Type B pancreatic cell (in vitro differentiated cells): ENCODE results near the gene FUT9. TPM values are rescaled to one million over a fixed set of nuclear protein-coding genes. Genes with fewer than 3 reads are reported as not detected.
"Not testable (repeated sequence)": the region's sequence is repeated elsewhere in the genome, so short reads cannot be mapped to it uniquely, and the experiment has no call there.

Source experiments
- DNase-seq: peaks from one replicate; pipeline ENCODE4 v3.0.0; 2021; ENCODE audit warnings: mixed read lengths; ENCODE audit not compliant: unreplicated experiment; ENCODE audit errors: extremely low spot score
- H3K27ac Mint-ChIP-seq: 2 replicates; pipeline ENCODE4 v1.8.0; 2021; ENCODE audit warnings: mild to moderate bottlenecking, mixed read lengths
- H3K27me3 Mint-ChIP-seq: 2 replicates; pipeline ENCODE4 v1.8.0; 2021; ENCODE audit warnings: mixed read lengths
- H3K36me3 Mint-ChIP-seq: 2 replicates; pipeline ENCODE4 v1.8.0; 2021; ENCODE audit warnings: mixed read lengths
- H3K4me1 Mint-ChIP-seq: one replicate; pipeline ENCODE4 v1.8.0; 2021; ENCODE audit warnings: mixed read lengths; ENCODE audit not compliant: unreplicated experiment
- H3K4me3 Mint-ChIP-seq: 2 replicates; pipeline ENCODE4 v1.8.0; 2021; ENCODE audit warnings: mild to moderate bottlenecking, mixed read lengths
- H3K9me3 Mint-ChIP-seq: 2 replicates; pipeline ENCODE4 v1.8.0; 2021; ENCODE audit warnings: mixed read lengths
- total RNA-seq: library from RNA; stranded (reverse); gene quantifications from 2 replicates; pipeline ENCODE4 v1.2.1, GENCODE V29; 2021; ENCODE audit warnings: low replicate concordance
- TF ChIP-seq, protein P1 (sequence below): fragments of 200-600 bp; sonication (generic); conservative IDR thresholded peaks from 2 replicates; pipeline ENCODE4 v1.5.0; 2021; ENCODE audit warnings: antibody characterized with exemption, mild to moderate bottlenecking

FUT9 gene
- total RNA-seq, 1 donor from 2014 or later, result 4.9 TPM

DNA sequence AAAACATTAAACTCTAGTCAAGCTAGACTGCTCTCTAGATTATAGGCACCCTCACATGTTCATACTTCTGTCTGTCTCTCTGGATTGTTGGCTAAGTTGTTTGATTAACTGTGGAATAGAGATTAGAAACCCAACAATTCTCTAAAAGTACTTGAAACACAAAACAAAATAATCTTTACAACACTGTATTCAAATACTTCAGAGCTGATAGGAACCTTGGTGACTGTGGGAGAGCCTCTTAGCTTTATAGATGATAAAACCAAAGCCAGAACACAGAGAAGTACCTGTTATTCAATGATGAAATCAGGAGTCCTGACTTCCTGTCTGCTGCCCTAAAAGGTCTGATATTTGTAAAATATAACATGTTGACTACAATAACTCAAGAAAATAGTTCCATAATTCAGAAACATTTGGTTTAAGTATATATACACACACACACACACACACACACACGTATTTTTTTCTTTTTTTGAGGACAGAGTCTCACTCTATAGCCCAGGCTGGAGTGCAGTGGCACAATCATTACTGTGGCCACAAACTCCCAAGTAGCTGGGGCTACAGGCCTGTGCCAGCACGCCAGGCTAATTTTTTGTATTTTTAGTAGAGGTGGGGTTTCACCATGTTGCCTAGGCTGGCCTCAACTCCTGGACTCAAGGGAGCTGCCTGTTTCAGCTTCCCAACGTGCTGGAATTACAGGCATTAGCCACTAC lies 222.0 kb downstream of the FUT9 start:
- Mint-ChIP-seq H3K4me1 (no peaks in the 10 kb centered on the region), H3K36me3 (no peaks in the 10 kb centered on the region), H3K27ac (no peak overlapping the region), H3K9me3 (no peaks in the 10 kb centered on the region), H3K27me3 (no peaks in the 10 kb centered on the region), H3K4me3 (no peak overlapping the region)
- DNase-seq, result no peak
- TF ChIP-seq, protein P1, sequence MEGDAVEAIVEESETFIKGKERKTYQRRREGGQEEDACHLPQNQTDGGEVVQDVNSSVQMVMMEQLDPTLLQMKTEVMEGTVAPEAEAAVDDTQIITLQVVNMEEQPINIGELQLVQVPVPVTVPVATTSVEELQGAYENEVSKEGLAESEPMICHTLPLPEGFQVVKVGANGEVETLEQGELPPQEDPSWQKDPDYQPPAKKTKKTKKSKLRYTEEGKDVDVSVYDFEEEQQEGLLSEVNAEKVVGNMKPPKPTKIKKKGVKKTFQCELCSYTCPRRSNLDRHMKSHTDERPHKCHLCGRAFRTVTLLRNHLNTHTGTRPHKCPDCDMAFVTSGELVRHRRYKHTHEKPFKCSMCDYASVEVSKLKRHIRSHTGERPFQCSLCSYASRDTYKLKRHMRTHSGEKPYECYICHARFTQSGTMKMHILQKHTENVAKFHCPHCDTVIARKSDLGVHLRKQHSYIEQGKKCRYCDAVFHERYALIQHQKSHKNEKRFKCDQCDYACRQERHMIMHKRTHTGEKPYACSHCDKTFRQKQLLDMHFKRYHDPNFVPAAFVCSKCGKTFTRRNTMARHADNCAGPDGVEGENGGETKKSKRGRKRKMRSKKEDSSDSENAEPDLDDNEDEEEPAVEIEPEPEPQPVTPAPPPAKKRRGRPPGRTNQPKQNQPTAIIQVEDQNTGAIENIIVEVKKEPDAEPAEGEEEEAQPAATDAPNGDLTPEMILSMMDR, result no peak

DNA sequence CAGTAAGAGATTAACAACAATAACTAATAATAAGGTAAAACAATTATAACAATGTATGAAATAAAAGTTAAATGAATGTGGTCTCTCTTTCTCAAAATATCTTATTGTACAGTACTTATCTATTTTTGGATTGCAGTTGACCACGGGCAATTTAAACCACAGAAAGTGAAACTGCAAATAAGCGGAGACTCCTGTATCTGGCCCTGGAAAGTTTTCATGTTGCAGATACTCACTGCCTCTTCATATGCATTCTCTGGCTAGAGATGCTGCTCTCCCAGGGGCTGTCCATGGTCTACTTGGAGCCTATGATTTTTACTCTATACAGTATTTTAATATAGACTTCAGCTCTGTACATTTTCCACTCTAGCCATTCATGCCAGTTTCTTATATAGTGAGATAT lies 230.8 kb downstream of the FUT9 start:
- no peak overlapping the region for H3K27ac Mint-ChIP-seq
- no peaks in the 10 kb centered on the region for H3K27me3 Mint-ChIP-seq
- no peak overlapping the region for H3K4me3 Mint-ChIP-seq
- H3K4me1 Mint-ChIP-seq, result no peaks in the 10 kb centered on the region
- TF ChIP-seq, protein P1, result no peak
- no peaks in the 10 kb centered on the region for H3K36me3 Mint-ChIP-seq
- no peaks in the 10 kb centered on the region for H3K9me3 Mint-ChIP-seq
- DNase-seq, result no peak

DNA sequence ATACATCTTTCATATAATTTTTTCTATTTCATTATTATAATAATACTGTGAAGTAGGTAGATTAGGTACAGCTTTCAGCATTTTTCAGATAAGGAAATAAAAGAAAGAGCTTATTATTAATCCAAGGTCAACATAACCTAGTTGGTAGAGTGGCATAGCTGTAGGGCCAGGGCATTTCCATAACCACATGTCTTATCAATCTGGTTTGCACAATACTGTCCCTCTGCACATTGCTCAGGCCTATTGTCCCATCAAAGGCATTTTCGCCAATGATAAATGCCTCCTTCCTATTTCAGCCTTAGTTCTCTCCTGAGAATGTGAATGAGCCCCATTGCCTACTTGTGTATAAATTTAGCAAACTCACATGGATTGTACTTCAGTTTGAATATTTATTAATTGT lies 234.0 kb downstream of the FUT9 start:
- Mint-ChIP-seq H3K4me3 (no peak overlapping the region), H3K4me1 (no peaks in the 10 kb centered on the region), H3K27ac (no peak overlapping the region), H3K9me3 (no peaks in the 10 kb centered on the region), H3K36me3 (no peaks in the 10 kb centered on the region), H3K27me3 (no peaks in the 10 kb centered on the region)
- TF ChIP-seq, protein P1, result no peak
- no peak for DNase-seq

DNA sequence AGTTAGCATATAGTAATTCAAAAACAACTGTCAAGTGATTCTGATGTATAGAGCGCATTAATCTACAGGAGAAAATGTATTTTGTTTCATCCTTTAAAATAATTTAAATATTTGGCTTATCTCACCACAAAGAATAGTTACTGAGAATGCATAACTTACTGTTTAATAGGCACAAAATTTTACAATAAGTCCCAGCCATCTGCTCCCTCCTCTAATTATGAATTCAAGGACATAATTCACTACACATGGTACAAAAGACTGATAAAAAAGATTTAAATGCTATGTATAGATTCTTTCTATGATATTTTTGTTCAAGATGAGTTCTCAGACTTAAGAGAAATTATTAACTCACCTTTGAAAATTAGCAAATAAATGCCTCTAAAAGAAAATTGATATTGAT lies 242.0 kb downstream of the FUT9 start:
- Mint-ChIP-seq H3K27me3 (no peaks in the 10 kb centered on the region), H3K4me3 (no peak overlapping the region), H3K27ac (no peak overlapping the region), H3K4me1 (no peaks in the 10 kb centered on the region), H3K9me3 (no peaks in the 10 kb centered on the region), H3K36me3 (no peaks in the 10 kb centered on the region)
- TF ChIP-seq, protein P1, result no peak
- no peak for DNase-seq

DNA sequence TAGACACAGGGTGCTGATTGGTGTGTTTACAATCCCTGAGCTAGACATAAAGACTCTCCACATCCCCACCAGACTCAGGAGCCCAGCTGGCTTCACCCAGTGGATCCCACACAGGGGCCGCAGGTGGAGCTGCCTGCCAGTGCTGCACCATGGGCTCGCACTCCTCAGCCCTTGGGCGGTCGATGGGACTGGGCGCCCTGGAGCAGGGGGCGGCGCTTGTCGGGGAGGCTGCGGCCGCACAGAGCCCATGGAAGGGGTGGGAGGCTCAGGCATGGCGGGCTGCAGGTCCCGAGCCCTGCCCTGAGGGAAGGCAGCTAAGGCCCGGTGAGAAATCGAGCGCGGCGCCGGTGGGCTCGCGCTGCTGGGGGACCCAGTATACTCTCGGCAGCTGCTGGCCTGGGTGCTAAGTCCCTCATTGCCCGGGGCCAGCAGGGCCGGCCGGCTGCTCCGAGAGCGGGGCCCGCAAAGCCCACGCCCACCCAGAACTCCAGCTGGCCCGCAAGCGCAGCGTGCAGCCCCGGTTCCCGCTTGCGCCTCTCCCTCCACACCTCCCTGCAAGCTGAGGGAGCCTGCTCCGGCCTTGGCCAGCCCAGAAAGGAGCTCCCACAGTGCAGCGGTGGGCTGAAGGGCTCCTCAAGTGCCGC lies 245.1 kb downstream of the FUT9 start:
- not testable (repeated sequence) for H3K36me3 Mint-ChIP-seq, H3K27ac Mint-ChIP-seq, H3K9me3 Mint-ChIP-seq, H3K4me3 Mint-ChIP-seq, H3K27me3 Mint-ChIP-seq, DNase-seq, H3K4me1 Mint-ChIP-seq
